ENCODE measurements around the gene SCYGR6.

DNA sequence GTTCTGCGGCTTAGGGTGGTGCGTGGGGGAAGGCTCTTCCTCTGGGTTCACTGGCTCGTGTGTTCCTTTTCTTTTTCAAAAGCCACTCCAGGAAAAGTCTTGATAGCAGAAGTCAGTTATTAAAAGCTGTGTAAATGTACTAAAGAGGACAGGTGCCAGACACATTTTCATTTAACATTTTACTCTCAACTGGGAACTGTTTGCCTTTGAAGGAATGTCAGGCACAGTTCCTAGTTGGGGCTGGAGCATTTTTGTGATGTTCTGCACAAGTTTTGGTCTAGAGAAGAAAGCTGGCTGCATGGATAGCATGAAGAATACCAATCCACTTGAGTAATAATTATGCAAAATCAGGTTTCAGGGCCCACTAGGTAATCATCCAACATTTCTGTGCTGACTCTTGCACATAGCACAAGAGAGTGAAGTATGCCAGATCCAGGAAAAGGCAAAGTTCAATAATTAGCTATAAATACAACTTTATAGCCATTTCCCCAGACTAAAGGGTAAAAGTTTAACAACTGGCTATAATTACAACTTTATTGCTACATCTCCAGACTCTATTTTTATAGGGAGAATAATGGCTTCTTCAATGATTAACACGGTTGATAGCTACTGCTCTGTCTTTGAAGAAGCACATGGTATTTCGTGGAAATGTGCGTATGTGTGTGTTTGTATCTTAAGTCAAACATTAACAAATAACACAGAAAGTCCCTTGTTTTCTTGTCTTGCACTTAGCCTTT lies 37.4 kb upstream of the SCYGR6 start:
- TF ChIP-seq POLR2A (IDR thresholded peaks at IDR 0.05; ENCODE audit: control extremely low read depth in 1 of 2, low read depth in 2 of 2, low read length in 2 of 2) (no peak), GABPA (IDR thresholded peaks at IDR 0.05; ENCODE audit: borderline replicate concordance, insufficient read depth, low read length) (no peak), KDM5A (IDR thresholded peaks at IDR 0.05; ENCODE audit: low read length) (no peak), HDAC2 (IDR thresholded peaks at IDR 0.05; ENCODE audit: borderline replicate concordance in 1 of 2, low read depth in 2 of 2, low read length in 2 of 2) (no peak), NRF1 (IDR thresholded peaks at IDR 0.05; ENCODE audit: low read depth, low read length) (no peak), SIN3A (conservative IDR thresholded peaks at IDR 0.05 in 1 of 2, IDR thresholded peaks at IDR 0.05 in 1 of 2; ENCODE audit: low read depth in 1 of 2, low read length in 2 of 2) (no peak), TCF12 (IDR thresholded peaks at IDR 0.05; ENCODE audit: low read depth, low read length) (no peak)
- TF ChIP-seq, protein P1, sequence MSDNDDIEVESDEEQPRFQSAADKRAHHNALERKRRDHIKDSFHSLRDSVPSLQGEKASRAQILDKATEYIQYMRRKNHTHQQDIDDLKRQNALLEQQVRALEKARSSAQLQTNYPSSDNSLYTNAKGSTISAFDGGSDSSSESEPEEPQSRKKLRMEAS (IDR thresholded peaks at IDR 0.05), result no peak
- TF ChIP-seq, protein P2, sequence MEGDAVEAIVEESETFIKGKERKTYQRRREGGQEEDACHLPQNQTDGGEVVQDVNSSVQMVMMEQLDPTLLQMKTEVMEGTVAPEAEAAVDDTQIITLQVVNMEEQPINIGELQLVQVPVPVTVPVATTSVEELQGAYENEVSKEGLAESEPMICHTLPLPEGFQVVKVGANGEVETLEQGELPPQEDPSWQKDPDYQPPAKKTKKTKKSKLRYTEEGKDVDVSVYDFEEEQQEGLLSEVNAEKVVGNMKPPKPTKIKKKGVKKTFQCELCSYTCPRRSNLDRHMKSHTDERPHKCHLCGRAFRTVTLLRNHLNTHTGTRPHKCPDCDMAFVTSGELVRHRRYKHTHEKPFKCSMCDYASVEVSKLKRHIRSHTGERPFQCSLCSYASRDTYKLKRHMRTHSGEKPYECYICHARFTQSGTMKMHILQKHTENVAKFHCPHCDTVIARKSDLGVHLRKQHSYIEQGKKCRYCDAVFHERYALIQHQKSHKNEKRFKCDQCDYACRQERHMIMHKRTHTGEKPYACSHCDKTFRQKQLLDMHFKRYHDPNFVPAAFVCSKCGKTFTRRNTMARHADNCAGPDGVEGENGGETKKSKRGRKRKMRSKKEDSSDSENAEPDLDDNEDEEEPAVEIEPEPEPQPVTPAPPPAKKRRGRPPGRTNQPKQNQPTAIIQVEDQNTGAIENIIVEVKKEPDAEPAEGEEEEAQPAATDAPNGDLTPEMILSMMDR (IDR thresholded peaks at IDR 0.05; ENCODE audit: control extremely low read depth in 1 of 3, insufficient read depth in 1 of 3, low read depth in 1 of 3, low read length in 3 of 3), result no peak

All from H1 (cell line).